Panc1 (cell line): ENCODE measurements around the gene IQCH. TPM values are rescaled to one million over a fixed set of nuclear protein-coding genes. Genes with fewer than 3 reads are reported as not detected.

Experiments used
- ATAC-seq: fragments of 200-7000 bp; cut with Tn5 transposase; 2 replicates; pipeline ENCODE4 v1.9.1; 2020; ENCODE audit warnings: mild to moderate bottlenecking, moderate library complexity
- BruUV-seq: library from RNA; stranded (reverse); fragments of 400-500 nt; replicated peaks from 2 replicates; lab custom pipeline; 2021; lab: Mats Ljungman, UMichigan
- CTCF ChIA-PET: fragments of 300-600 bp; sonication (Branson Sonifier 250); formaldehyde crosslinking; loops from one replicate; lab custom pipeline; 2022; ENCODE audit warnings: antibody characterized with exemption; lab: Charles Lee
- POLR2A ChIA-PET: fragments of 300-600 bp; sonication (Branson Sonifier 250); formaldehyde crosslinking; loops from one replicate; lab custom pipeline; 2022; ENCODE audit warnings: antibody characterized with exemption; lab: Charles Lee
- DNase-seq: peaks from one replicate; pipeline ENCODE4 v3.0.0-alpha.2; 2010; ENCODE audit warnings: low read depth, low spot score
- H3K27ac ChIP-seq: 2 replicates; pipeline ENCODE4 v1.5.1; 2011; ENCODE audit warnings: mild to moderate bottlenecking, low read length, inconsistent platforms
- H3K27me3 ChIP-seq: fragments of 200-500 bp; sonication (Bioruptor generic); 2 replicates; pipeline ENCODE4 v1.6.0; 2014; ENCODE audit warnings: low read length, inconsistent platforms; ENCODE audit not compliant: control insufficient read depth, insufficient read depth
- H3K36me3 ChIP-seq: fragments of 200-500 bp; sonication (Bioruptor generic); 2 replicates; pipeline ENCODE4 v1.5.1; 2014; ENCODE audit warnings: inconsistent platforms, mild to moderate bottlenecking, low read length, moderate library complexity; ENCODE audit not compliant: control insufficient read depth, insufficient read depth
- H3K4me1 ChIP-seq: 2 replicates; pipeline ENCODE4 v1.5.1; 2011; ENCODE audit warnings: inconsistent platforms, mild to moderate bottlenecking, low read length, moderate library complexity; ENCODE audit not compliant: control insufficient read depth, insufficient read depth
- H3K4me3 ChIP-seq, 2 experiments: 2 replicates each; pipeline ENCODE4 v1.5.1; 2011 to 2012; ENCODE audit warnings: low read depth in 2 of 2, low read length in 2 of 2, mild to moderate bottlenecking in 2 of 2, inconsistent platforms in 1 of 2, moderate library complexity in 1 of 2
- H3K9me3 ChIP-seq: fragments of 200-500 bp; sonication (Bioruptor generic); 2 replicates; pipeline ENCODE4 v1.5.1; 2014; ENCODE audit warnings: low read depth, mild to moderate bottlenecking, inconsistent platforms, low read length, moderate library complexity; ENCODE audit not compliant: control insufficient read depth, insufficient read depth
- POLR2AphosphoS5 ChIP-seq: IDR thresholded peaks from 2 replicates; pipeline ENCODE4 v1.6.1; 2012; ENCODE audit warnings: mild to moderate bottlenecking, low read depth, low read length, moderate library complexity
- SIN3A ChIP-seq: IDR thresholded peaks from 2 replicates; pipeline ENCODE4 v1.6.1; 2012; ENCODE audit warnings: low read depth, mild to moderate bottlenecking, low read length, moderate library complexity, borderline replicate concordance; ENCODE audit not compliant: insufficient read depth
- TCF7L2 ChIP-seq: IDR thresholded peaks from 2 replicates; pipeline ENCODE4 v1.6.1; 2011; ENCODE audit warnings: mild to moderate bottlenecking, low read depth, low read length, inconsistent platforms
- in situ Hi-C: cut with HindIII; loops from 2 replicates; pipeline ENCODE4 v1.10.0; 2016; ENCODE audit warnings: low sequenced_read_pairs, low pct_unique_long_range_greater_than_20kb
- intact Hi-C: fragments of 100-400 bp; cut with micrococcal nuclease; formaldehyde crosslinking; loops from one replicate; pipeline ENCODE4 v1.10.0; 2022; ENCODE audit not compliant: unreplicated experiment
- total RNA-seq: library from RNA; stranded (reverse); gene quantifications from one replicate; pipeline ENCODE4 v1.2.1, GENCODE V29; 2021; ENCODE audit not compliant: unreplicated experiment
- TF ChIP-seq, protein P1 (sequence below), 2 experiments: IDR thresholded peaks; 2 replicates each; pipeline ENCODE4 v1.6.1; 2011 to 2012; ENCODE audit warnings: low read depth in 2 of 2, control low read depth in 1 of 2, low read length in 1 of 2, mild to moderate bottlenecking in 1 of 2, moderate library complexity in 1 of 2; ENCODE audit not compliant: insufficient read depth in 1 of 2
- TF ChIP-seq, protein P2 (sequence below): fragments of 450-650 bp; IDR thresholded peaks from 2 replicates; pipeline ENCODE4 v1.5.1; 2017; ENCODE audit warnings: mild to moderate bottlenecking

Gene IQCH
- total RNA-seq, 1 experiment from 2014 or later, result 3.9 TPM

DNA sequence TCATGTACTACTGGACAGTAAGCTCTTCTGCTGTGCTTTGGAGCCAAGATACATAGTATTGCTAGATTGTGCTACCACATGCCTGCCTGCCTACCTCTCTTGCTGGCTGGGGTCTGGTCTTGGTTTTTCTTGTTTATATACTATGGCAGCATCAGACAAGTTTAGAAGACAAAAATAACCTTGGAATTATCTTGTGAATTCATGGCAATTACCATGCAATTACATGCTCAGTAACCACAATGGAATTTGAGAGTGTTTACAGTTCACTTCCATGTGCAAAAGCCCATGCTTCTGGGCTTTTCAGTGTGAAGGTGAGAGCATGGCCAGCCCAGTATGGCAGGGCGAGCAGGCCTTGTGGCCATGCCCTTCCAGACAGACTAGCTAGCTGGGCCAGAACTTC, 218.4 kb downstream of the IQCH start:
- ATAC-seq (no peak), DNase-seq (no peak)
- Histone ChIP-seq H3K27ac (no peak overlapping the region), H3K9me3 (no peaks in the 10 kb centered on the region), H3K27me3 (no peaks in the 10 kb centered on the region; the same call in 1 of the 2 replicates), H3K36me3 (no peaks in the 10 kb centered on the region), H3K4me3 (no peak overlapping the region), H3K4me1 (no peaks in the 10 kb centered on the region)
- intact Hi-C loops (no loop called here), in situ Hi-C loops (no loop called here)
- no TSS peak for BruUV-seq
- CTCF ChIA-PET, result no interaction called here
- TF ChIP-seq, protein P1, sequence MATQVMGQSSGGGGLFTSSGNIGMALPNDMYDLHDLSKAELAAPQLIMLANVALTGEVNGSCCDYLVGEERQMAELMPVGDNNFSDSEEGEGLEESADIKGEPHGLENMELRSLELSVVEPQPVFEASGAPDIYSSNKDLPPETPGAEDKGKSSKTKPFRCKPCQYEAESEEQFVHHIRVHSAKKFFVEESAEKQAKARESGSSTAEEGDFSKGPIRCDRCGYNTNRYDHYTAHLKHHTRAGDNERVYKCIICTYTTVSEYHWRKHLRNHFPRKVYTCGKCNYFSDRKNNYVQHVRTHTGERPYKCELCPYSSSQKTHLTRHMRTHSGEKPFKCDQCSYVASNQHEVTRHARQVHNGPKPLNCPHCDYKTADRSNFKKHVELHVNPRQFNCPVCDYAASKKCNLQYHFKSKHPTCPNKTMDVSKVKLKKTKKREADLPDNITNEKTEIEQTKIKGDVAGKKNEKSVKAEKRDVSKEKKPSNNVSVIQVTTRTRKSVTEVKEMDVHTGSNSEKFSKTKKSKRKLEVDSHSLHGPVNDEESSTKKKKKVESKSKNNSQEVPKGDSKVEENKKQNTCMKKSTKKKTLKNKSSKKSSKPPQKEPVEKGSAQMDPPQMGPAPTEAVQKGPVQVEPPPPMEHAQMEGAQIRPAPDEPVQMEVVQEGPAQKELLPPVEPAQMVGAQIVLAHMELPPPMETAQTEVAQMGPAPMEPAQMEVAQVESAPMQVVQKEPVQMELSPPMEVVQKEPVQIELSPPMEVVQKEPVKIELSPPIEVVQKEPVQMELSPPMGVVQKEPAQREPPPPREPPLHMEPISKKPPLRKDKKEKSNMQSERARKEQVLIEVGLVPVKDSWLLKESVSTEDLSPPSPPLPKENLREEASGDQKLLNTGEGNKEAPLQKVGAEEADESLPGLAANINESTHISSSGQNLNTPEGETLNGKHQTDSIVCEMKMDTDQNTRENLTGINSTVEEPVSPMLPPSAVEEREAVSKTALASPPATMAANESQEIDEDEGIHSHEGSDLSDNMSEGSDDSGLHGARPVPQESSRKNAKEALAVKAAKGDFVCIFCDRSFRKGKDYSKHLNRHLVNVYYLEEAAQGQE (IDR thresholded peaks at IDR 0.05; ENCODE audit: insufficient read depth in 1 of 2, low read depth in 2 of 2, low read length in 1 of 2), result no peak
- TF ChIP-seq, protein P2, sequence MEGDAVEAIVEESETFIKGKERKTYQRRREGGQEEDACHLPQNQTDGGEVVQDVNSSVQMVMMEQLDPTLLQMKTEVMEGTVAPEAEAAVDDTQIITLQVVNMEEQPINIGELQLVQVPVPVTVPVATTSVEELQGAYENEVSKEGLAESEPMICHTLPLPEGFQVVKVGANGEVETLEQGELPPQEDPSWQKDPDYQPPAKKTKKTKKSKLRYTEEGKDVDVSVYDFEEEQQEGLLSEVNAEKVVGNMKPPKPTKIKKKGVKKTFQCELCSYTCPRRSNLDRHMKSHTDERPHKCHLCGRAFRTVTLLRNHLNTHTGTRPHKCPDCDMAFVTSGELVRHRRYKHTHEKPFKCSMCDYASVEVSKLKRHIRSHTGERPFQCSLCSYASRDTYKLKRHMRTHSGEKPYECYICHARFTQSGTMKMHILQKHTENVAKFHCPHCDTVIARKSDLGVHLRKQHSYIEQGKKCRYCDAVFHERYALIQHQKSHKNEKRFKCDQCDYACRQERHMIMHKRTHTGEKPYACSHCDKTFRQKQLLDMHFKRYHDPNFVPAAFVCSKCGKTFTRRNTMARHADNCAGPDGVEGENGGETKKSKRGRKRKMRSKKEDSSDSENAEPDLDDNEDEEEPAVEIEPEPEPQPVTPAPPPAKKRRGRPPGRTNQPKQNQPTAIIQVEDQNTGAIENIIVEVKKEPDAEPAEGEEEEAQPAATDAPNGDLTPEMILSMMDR, result no peak
- POLR2A ChIA-PET, result no interaction called here

DNA sequence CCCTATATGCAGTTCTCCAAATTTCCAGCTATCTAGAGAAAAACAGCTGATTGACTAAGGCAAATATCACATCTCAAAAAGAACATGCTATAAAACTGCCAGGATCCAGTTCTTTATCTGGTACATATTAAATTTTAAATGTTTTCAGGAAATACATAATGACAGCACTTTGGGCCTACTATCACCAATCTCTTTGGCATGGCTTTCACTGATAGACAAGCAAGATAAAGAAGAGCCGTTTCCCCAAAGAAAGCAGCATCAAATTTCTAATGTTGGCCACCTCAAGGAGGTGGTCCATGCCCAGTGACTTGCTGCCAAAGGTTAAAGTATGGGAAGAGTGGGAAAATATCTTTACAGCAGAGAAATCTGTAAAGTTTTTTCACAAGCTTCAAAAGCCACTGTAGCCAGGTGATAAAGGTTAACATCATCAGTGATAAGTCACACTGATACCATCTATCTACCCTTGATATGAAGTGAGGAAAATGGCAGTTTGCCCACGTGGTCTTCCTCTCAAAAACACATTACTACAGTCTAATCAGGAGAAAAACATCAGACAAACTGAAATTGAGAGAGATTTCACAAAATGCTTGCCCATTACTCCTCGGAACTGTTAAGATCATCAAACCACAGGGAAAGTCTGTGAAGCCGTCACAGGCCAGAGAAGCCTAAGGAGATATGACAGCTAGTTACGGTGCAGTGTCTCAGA, 220.0 kb downstream of the IQCH start:
- intact Hi-C loops (no loop called here), in situ Hi-C loops (no loop called here)
- CTCF ChIA-PET, result no interaction called here
- Histone ChIP-seq H3K36me3 (no peaks in the 10 kb centered on the region), H3K4me1 (no peaks in the 10 kb centered on the region), H3K9me3 (no peaks in the 10 kb centered on the region), H3K27ac (no peak overlapping the region), H3K27me3 (no peaks in the 10 kb centered on the region; the same call in 1 of the 2 replicates), H3K4me3 (no peak overlapping the region)
- DNase-seq (no peak), ATAC-seq (no peak)
- BruUV-seq, result no TSS peak
- POLR2A ChIA-PET, result no interaction called here
- no peak for TF ChIP-seq TCF7L2
- TF ChIP-seq, protein P2, result no peak
- TF ChIP-seq, protein P1 (IDR thresholded peaks at IDR 0.05; ENCODE audit: insufficient read depth in 1 of 2, low read depth in 2 of 2, low read length in 1 of 2), result no peak
- no peak for TF ChIP-seq POLR2AphosphoS5
- no peak for TF ChIP-seq SIN3A
